H1 (cell line): Measurements from ENCODE around the gene RHBG. TPM values are rescaled to one million over a fixed set of nuclear protein-coding genes. Genes with fewer than 3 reads are reported as not detected.
A peak's percentile ranks its signal among the peaks of the same experiment; 100 is the strongest.

Source experiments
- CTCF ChIA-PET: fragments of 300-600 bp; sonication (Branson Sonifier 250); formaldehyde crosslinking; loops from one replicate; lab custom pipeline; 2021; ENCODE audit not compliant: partially characterized antibody; lab: Charles Lee
- POLR2A ChIA-PET: fragments of 300-600 bp; sonication (Branson Sonifier 250); formaldehyde crosslinking; loops from one replicate; lab custom pipeline; 2021; ENCODE audit warnings: inconsistent platforms; ENCODE audit not compliant: partially characterized antibody; lab: Charles Lee
- DNase-seq, 2 experiments: peaks; one replicate each; pipeline versions ENCODE4 v3.0.0 to v3.0.0-alpha.2; 2010 to 2022; ENCODE audit warnings: low spot score in 2 of 2, low read depth in 1 of 2, mixed read lengths in 1 of 2
- FAIRE-seq: peaks from 2 replicates; lab custom pipeline; 2011; peaks lifted over from hg19 to GRCh38; lab: Jason Lieb, UNC
- H2AFZ ChIP-seq: 2 replicates; pipeline ENCODE4 v1.8.1; 2012; ENCODE audit warnings: low read length, inconsistent platforms
- H2AK5ac ChIP-seq: 2 replicates; pipeline ENCODE4 v1.6.1; 2013; ENCODE audit warnings: low read depth, low read length
- H2BK120ac ChIP-seq: replicated peaks from 2 replicates; pipeline ENCODE3; 2013; ENCODE audit warnings: low read depth, low read length, inconsistent platforms
- H2BK12ac ChIP-seq: 2 replicates; pipeline ENCODE4 v1.6.1; 2013; ENCODE audit warnings: low read depth, low read length
- H2BK15ac ChIP-seq: 2 replicates; pipeline ENCODE4 v1.6.1; 2013; ENCODE audit warnings: low read length
- H2BK20ac ChIP-seq: 2 replicates; pipeline ENCODE4 v1.6.1; 2013; ENCODE audit warnings: low read length
- H2BK5ac ChIP-seq: 2 replicates; pipeline ENCODE4 v1.6.1; 2013; ENCODE audit warnings: low read depth, low read length
- H3K14ac ChIP-seq: 2 replicates; pipeline ENCODE4 v1.6.1; 2013; ENCODE audit warnings: inconsistent platforms; ENCODE audit not compliant: insufficient read length
- H3K18ac ChIP-seq: 2 replicates; pipeline ENCODE4 v1.6.1; 2013; ENCODE audit warnings: low read length; ENCODE audit errors: extremely low read depth
- H3K23ac ChIP-seq: 2 replicates; pipeline ENCODE4 v1.6.1; 2013; ENCODE audit warnings: inconsistent platforms; ENCODE audit not compliant: insufficient read length
- H3K23me2 ChIP-seq: 2 replicates; pipeline ENCODE4 v1.6.1; 2013; ENCODE audit warnings: low read depth, low read length
- H3K27ac ChIP-seq: 2 replicates; pipeline ENCODE4 v1.6.1; 2011; ENCODE audit warnings: low read depth, low read length, inconsistent platforms
- H3K27me3 ChIP-seq, 4 experiments: replicated peaks in 1 of 4; 1 replicate in 1 of 4; 2 replicates in 3 of 4; pipeline versions ENCODE4 v1.6.1 to v1.8.1; 2011 to 2013; ENCODE audit warnings: low read length in 3 of 4, mild to moderate bottlenecking in 3 of 4, inconsistent platforms in 2 of 4, mixed read lengths in 2 of 4, moderate library complexity in 1 of 4; ENCODE audit not compliant: control insufficient read depth in 3 of 4, insufficient read depth in 3 of 4; ENCODE audit errors: extremely low read depth in 1 of 4
- H3K36me3 ChIP-seq, 4 experiments: 2 replicates each; pipeline versions ENCODE4 v1.6.1 to v1.8.1; 2011 to 2013; ENCODE audit warnings: mild to moderate bottlenecking in 4 of 4, low read length in 3 of 4, moderate library complexity in 2 of 4, control low read depth in 1 of 4, inconsistent platforms in 1 of 4; ENCODE audit not compliant: insufficient read depth in 4 of 4, control insufficient read depth in 2 of 4
- H3K4ac ChIP-seq: replicated peaks from 2 replicates; pipeline ENCODE3; 2013; ENCODE audit warnings: low read length, low read depth, mixed read lengths, inconsistent platforms; ENCODE audit not compliant: insufficient read length
- H3K4me1 ChIP-seq, 4 experiments: replicated peaks in 1 of 4; 1 replicate in 1 of 4; 2 replicates in 3 of 4; pipeline versions ENCODE4 v1.6.1 to v1.8.1; 2011 to 2013; ENCODE audit warnings: low read length in 3 of 4, inconsistent platforms in 2 of 4, mixed read lengths in 1 of 4; ENCODE audit not compliant: insufficient read depth in 4 of 4, control insufficient read depth in 3 of 4
- H3K4me2 ChIP-seq, 2 experiments: 2 replicates each; pipeline versions ENCODE4 v1.6.1 to v1.8.1; 2011 to 2013; ENCODE audit warnings: low read depth in 2 of 2, low read length in 2 of 2, control low read depth in 1 of 2, inconsistent platforms in 1 of 2, mild to moderate bottlenecking in 1 of 2; ENCODE audit not compliant: insufficient read depth in 1 of 2
- H3K4me3 ChIP-seq, 4 experiments: fragments of 200-600, 300-600 bp in 1 of 4; sonication (generic), shearing (Covaris generic), sonication (Bioruptor Twin) in 1 of 4; 2 replicates each; pipeline versions ENCODE4 v1.5.1 to v1.8.1; 2011 to 2016; ENCODE audit warnings: low read length in 4 of 4, low read depth in 3 of 4, control low read depth in 2 of 4, inconsistent platforms in 2 of 4, mild to moderate bottlenecking in 2 of 4, mixed read lengths in 1 of 4, moderate library complexity in 1 of 4; ENCODE audit not compliant: insufficient read depth in 2 of 4; ENCODE audit errors: extremely low read depth in 1 of 4
- H3K56ac ChIP-seq: replicated peaks from 2 replicates; pipeline ENCODE3; 2013; ENCODE audit warnings: low read depth, mild to moderate bottlenecking, mixed read lengths, low read length, inconsistent platforms; ENCODE audit not compliant: insufficient read length
- H3K79me1 ChIP-seq: 2 replicates; pipeline ENCODE4 v1.6.1; 2013; ENCODE audit warnings: low read depth, low read length, control low read depth
- H3K79me2 ChIP-seq, 2 experiments: 2 replicates each; pipeline versions ENCODE4 v1.6.1 to v1.8.1; 2012 to 2013; ENCODE audit warnings: low read length in 2 of 2, mild to moderate bottlenecking in 2 of 2, inconsistent platforms in 1 of 2; ENCODE audit not compliant: insufficient read depth in 2 of 2, control insufficient read depth in 1 of 2
- H3K9ac ChIP-seq, 4 experiments: replicated peaks in 1 of 4; 1 replicate in 1 of 4; 2 replicates in 3 of 4; pipeline versions ENCODE4 v1.6.1 to v1.8.1; 2011 to 2013; ENCODE audit warnings: low read depth in 3 of 4, low read length in 3 of 4, control low read depth in 2 of 4, mild to moderate bottlenecking in 2 of 4, moderate library complexity in 2 of 4, inconsistent platforms in 1 of 4; ENCODE audit errors: extremely low read depth in 1 of 4
- H3K9me3 ChIP-seq, 2 experiments: 2 replicates each; pipeline versions ENCODE4 v1.6.1 to v1.8.1; 2012 to 2013; ENCODE audit warnings: mild to moderate bottlenecking in 2 of 2, moderate library complexity in 2 of 2, control low read depth in 1 of 2, inconsistent platforms in 1 of 2, low read depth in 1 of 2, low read length in 1 of 2, mixed read lengths in 1 of 2; ENCODE audit not compliant: insufficient read depth in 2 of 2
- H4K20me1 ChIP-seq, 2 experiments: replicated peaks in 1 of 2; 2 replicates each; pipeline versions ENCODE3 to v1.8.1; 2011 to 2013; ENCODE audit warnings: inconsistent platforms in 2 of 2, low read length in 2 of 2, mild to moderate bottlenecking in 1 of 2; ENCODE audit not compliant: insufficient read depth in 2 of 2, control insufficient read depth in 1 of 2
- H4K5ac ChIP-seq: 2 replicates; pipeline ENCODE4 v1.6.1; 2013; ENCODE audit warnings: low read length, low read depth, mixed read lengths, inconsistent platforms; ENCODE audit not compliant: insufficient read length
- H4K8ac ChIP-seq: 2 replicates; pipeline ENCODE4 v1.8.0; 2013; ENCODE audit warnings: mild to moderate bottlenecking, moderate library complexity, low read length, inconsistent platforms; ENCODE audit not compliant: insufficient read depth; ENCODE audit errors: extremely low read depth
- H4K91ac ChIP-seq: replicated peaks from 2 replicates; pipeline ENCODE3; 2013; ENCODE audit warnings: low read length, mixed read lengths, inconsistent platforms; ENCODE audit not compliant: insufficient read length
- BCL11A ChIP-seq, 2 experiments: IDR thresholded peaks; one replicate each; pipeline ENCODE4 v1.6.1; 2011; ENCODE audit warnings: low read depth in 2 of 2, low read length in 2 of 2, mild to moderate bottlenecking in 2 of 2
- CHD1 ChIP-seq: IDR thresholded peaks from 2 replicates; pipeline ENCODE4 v1.6.1; 2012; ENCODE audit warnings: low read depth, low read length, improper control_type of control experiment
- CREB1 ChIP-seq: IDR thresholded peaks from 2 replicates; pipeline ENCODE4 v1.6.1; 2012; ENCODE audit warnings: inconsistent platforms
- CTBP2 ChIP-seq: IDR thresholded peaks from 2 replicates; pipeline ENCODE4 v1.7.0; 2011; ENCODE audit warnings: borderline replicate concordance, mild to moderate bottlenecking, moderate library complexity, mixed read lengths, low read length; ENCODE audit not compliant: insufficient read depth, insufficient read length
- EP300 ChIP-seq, 2 experiments: IDR thresholded peaks; 1 replicate in 1 of 2; 2 replicates in 1 of 2; pipeline ENCODE4 v1.6.1; 2011 to 2012; ENCODE audit warnings: low read depth in 2 of 2, low read length in 2 of 2, mild to moderate bottlenecking in 2 of 2, borderline replicate concordance in 1 of 2, inconsistent platforms in 1 of 2, moderate library complexity in 1 of 2
- GABPA ChIP-seq: IDR thresholded peaks from 2 replicates; pipeline ENCODE4 v1.6.1; 2011; ENCODE audit warnings: mild to moderate bottlenecking, low read length, moderate library complexity, borderline replicate concordance; ENCODE audit not compliant: insufficient read depth
- JUN ChIP-seq: IDR thresholded peaks from 2 replicates; pipeline ENCODE4 v1.6.1; 2011; ENCODE audit warnings: low read depth, mild to moderate bottlenecking, improper control_type of control experiment, low read length
- KDM4A ChIP-seq: IDR thresholded peaks from one replicate; pipeline ENCODE4 v1.7.1; 2012; ENCODE audit warnings: low read depth, mild to moderate bottlenecking, moderate library complexity, low read length, inconsistent platforms; ENCODE audit not compliant: severe bottlenecking
- NANOG ChIP-seq: IDR thresholded peaks from 2 replicates; pipeline ENCODE4 v1.6.1; 2011; ENCODE audit warnings: low read length, low read depth, mild to moderate bottlenecking, inconsistent platforms; ENCODE audit not compliant: insufficient read depth, poor library complexity, severe bottlenecking
- POLR2A ChIP-seq, 2 experiments: IDR thresholded peaks; 1 replicate in 1 of 2; 2 replicates in 1 of 2; pipeline ENCODE4 v1.6.1; 2011; ENCODE audit warnings: low read depth in 2 of 2, low read length in 2 of 2, mild to moderate bottlenecking in 2 of 2; ENCODE audit errors: control extremely low read depth in 1 of 2
- POLR2AphosphoS5 ChIP-seq: IDR thresholded peaks from 2 replicates; pipeline ENCODE4 v1.6.1; 2011; ENCODE audit warnings: low read depth, low read length
- SIX5 ChIP-seq: IDR thresholded peaks from 2 replicates; pipeline ENCODE4 v1.6.1; 2011; ENCODE audit warnings: mild to moderate bottlenecking, low read depth, low read length
- TBP ChIP-seq: IDR thresholded peaks from 2 replicates; pipeline ENCODE4 v1.6.1; 2011; ENCODE audit warnings: low read depth, low read length, improper control_type of control experiment
- WGBS, 2 experiments: shearing (Covaris generic) in 1 of 2; methylation state at CpG; one replicate each; pipeline versions ENCODE4 v1.1.6 to v1.1.7; 2013 to 2015; ENCODE audit warnings: low lambda C conversion rate in 2 of 2, mixed read lengths in 2 of 2, inconsistent platforms in 1 of 2, low coverage in 1 of 2, missing lambda C conversion rate in 1 of 2; ENCODE audit not compliant: insufficient replicate concordance in 2 of 2, insufficient coverage in 1 of 2, insufficient read length in 1 of 2; ENCODE audit errors: extremely low coverage in 1 of 2, missing lambda C conversion rate in 1 of 2; 5-methylcytosine and 5-hydroxymethylcytosine counted together
- polyA plus RNA-seq, 7 experiments: library from polyadenylated mRNA; depleted of rRNA in 3 of 7; stranded (reverse) in 5 of 7; unstranded in 2 of 7; fragments of >200 nt in 5 of 7; fragments of 200-250 nt in 2 of 7; gene quantifications; 1 replicate in 5 of 7; 2 replicates in 1 of 7; 4 replicates in 1 of 7; pipeline versions ENCODE4 v1.2.1 to v1.2.3, GENCODE V29; 2011 to 2013; ENCODE audit warnings: missing spikeins in 2 of 7, mixed read lengths in 2 of 7
- total RNA-seq: library from RNA; stranded (reverse); fragmentation: NEBNext Ultra II Directional; extraction: Animal tissue kit (Norgen Biotek cat#: 25700); gene quantifications from 2 replicates; pipeline ENCODE4 v1.2.1, GENCODE V29; 2021

The RHBG gene
- total and polyA plus RNA-seq, 2 of the 8 experiments (the other 6 are each of a cell fraction or from before 2014, with no cell fraction given): 2.6 to 2.7 TPM

DNA sequence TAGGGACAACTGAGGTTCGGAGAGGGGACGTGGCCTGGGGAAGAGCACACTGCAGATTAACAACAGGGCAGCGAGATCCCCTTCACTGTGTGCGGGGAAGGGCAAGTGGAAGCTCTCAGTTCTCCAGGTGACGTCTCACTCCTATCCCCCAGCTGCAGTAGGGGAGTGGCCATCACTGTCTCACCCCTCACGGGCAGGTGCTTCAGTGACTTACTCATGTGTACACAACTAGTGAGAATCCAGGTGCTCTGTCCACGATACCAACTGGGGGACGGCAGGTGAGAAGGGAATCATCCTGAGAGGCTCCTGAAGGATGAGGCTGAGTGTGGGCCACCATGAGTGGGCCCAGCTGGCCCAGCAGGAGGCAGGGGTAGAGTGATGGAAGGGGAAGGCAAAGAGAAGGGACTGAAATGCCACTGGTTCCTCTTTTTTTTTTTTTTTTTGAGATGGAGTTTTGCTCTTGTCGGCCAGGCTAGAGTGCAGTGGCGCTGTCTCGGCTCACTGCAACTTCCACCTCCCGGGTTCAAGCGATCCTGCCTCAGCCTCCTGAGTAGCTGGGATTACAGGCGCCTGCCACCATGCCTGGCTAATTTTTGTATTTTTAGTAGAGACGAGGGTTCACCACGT, 25.9 kb downstream of the RHBG start:
- peak overlapping the region; percentile 61; the same call in 1 of the 2 replicates for H2BK15ac ChIP-seq
- H3K4me3 ChIP-seq: no peak overlapping the region
- H3K9me3 ChIP-seq: no peaks in the 10 kb centered on the region
- no peak overlapping the region for H3K18ac ChIP-seq
- H2BK120ac ChIP-seq: no peak overlapping the region
- H3K4me2 ChIP-seq: no peak overlapping the region
- H2BK20ac ChIP-seq: no peak overlapping the region
- POLR2A ChIA-PET: interaction anchor here (0.7 to 2.1 kb wide), 2 partner anchors 10 to 18 kb away, joined by 3 to 6 read pairs; no protein-coding TSS in a partner anchor
- H4K5ac ChIP-seq: no peak overlapping the region
- no peak overlapping the region for H3K27ac ChIP-seq
- no peaks in the 10 kb centered on the region for H3K79me1 ChIP-seq
- H4K20me1 ChIP-seq: no peaks in the 10 kb centered on the region
- no peak overlapping the region for H3K4ac ChIP-seq
- no peak overlapping the region for H2AK5ac ChIP-seq
- no peaks in the 10 kb centered on the region for H3K23me2 ChIP-seq
- no peaks in the 10 kb centered on the region for H3K79me2 ChIP-seq
- 87% methylated on average over 15 of the region's 16 CpGs; no CpG with 5 or more reads in 1 of the 2 experiments for WGBS, 2 experiments
- no peaks in the 10 kb centered on the region for H3K36me3 ChIP-seq
- CTCF ChIA-PET: interaction anchor here (1.2 to 26.1 kb wide), 4 partner anchors 9 to 51 kb away, joined by 3 to 517 read pairs (median 89); no protein-coding TSS in a partner anchor
- H4K91ac ChIP-seq: no peak overlapping the region
- FAIRE-seq (no peak), DNase-seq (no peak)
- peak overlapping the region; percentile 29 for H2BK12ac ChIP-seq
- H3K23ac ChIP-seq: no peak overlapping the region
- no peak overlapping the region for H3K56ac ChIP-seq
- peaks cover 15 to 36% (median 26%) of the 10 kb centered on the region in 4 experiments for H3K4me1 ChIP-seq
- H3K9ac ChIP-seq: no peak overlapping the region
- H2AFZ ChIP-seq: no peak overlapping the region
- H3K27me3 ChIP-seq: peaks cover 0 to 24% (median 19%) of the 10 kb centered on the region in 4 experiments; a peak in 6 of 7 replicates
- H2BK5ac ChIP-seq: no peak overlapping the region
- no peak overlapping the region for H3K14ac ChIP-seq
- H4K8ac ChIP-seq: no peak overlapping the region
- no peak for TF ChIP-seq TBP
- TF ChIP-seq POLR2A (IDR thresholded peaks at IDR 0.05; ENCODE audit: control extremely low read depth in 1 of 2, low read depth in 2 of 2, low read length in 2 of 2): no peak
- TF ChIP-seq JUN: no peak
- no peak for TF ChIP-seq KDM4A
- no peak for TF ChIP-seq POLR2AphosphoS5
- no peak for TF ChIP-seq SIX5
- no peak for TF ChIP-seq EP300 (IDR thresholded peaks at IDR 0.05; ENCODE audit: borderline replicate concordance in 1 of 2, low read depth in 2 of 2, low read length in 2 of 2)
- no peak for TF ChIP-seq CTBP2
- no peak for TF ChIP-seq CREB1
- TF ChIP-seq CHD1: no peak
- TF ChIP-seq GABPA: no peak
- TF ChIP-seq BCL11A (IDR thresholded peaks at IDR 0.05; ENCODE audit: low read depth in 2 of 2, low read length in 2 of 2): no peak
- TF ChIP-seq NANOG: no peak
